ENCODE measurements around the gene SGCE. TPM values are rescaled to one million over a fixed set of nuclear protein-coding genes. Genes with fewer than 3 reads are reported as not detected.

Gene SGCE
- total RNA-seq, 1 experiment from 2014 or later = 17.4 TPM

DNA sequence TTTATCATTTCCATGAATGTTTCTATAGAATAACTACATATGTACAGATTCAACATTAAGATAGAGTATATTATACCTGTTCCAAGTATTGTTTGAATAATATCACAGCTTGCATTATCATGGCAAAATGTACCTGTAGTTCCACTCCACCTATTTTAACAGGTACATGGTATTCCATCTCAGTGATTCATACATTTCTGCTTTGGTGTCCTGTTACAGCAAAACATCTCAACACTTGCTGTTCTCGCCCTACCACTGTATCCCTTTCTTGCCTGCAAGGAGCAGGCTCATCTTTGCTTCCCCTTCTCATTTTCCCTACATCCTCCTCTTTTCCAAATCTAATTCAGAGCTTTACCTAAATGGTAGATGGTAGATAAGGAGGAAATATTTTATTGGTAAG is 27.1 kb upstream of the SGCE start:
- ATAC-seq (no peak), DNase-seq (ENCODE audit: low read depth, low spot score) (no peak)
- Histone ChIP-seq H3K36me3 (ENCODE audit: control insufficient read depth in 1 of 2, insufficient read depth in 2 of 2, low read length in 2 of 2) (no peaks in the 10 kb centered on the region), H4K20me1 (ENCODE audit: insufficient read depth) (no peaks in the 10 kb centered on the region), H3K4me2 (ENCODE audit: low read length) (no peak overlapping the region), H3K9me2 (ENCODE audit: insufficient read depth) (no peaks in the 10 kb centered on the region), H3K9ac (ENCODE audit: low read length) (no peak overlapping the region), H3K4me1 (ENCODE audit: control insufficient read depth in 1 of 2, insufficient read depth in 2 of 2, low read length in 2 of 2) (peaks cover 3 to 4% of the 10 kb centered on the region in 2 experiments; a peak in 2 of 4 replicates), H3K4me3 (replicated peaks in 1 of 2; ENCODE audit: low read depth in 1 of 2, low read length in 2 of 2) (no peak overlapping the region), H3K27me3 (ENCODE audit: insufficient read depth, low read length) (no peaks in the 10 kb centered on the region), H3K9me3 (ENCODE audit: control insufficient read depth in 1 of 2, insufficient read depth in 1 of 2, low read depth in 1 of 2, low read length in 2 of 2) (no peaks in the 10 kb centered on the region), H3K27ac (ENCODE audit: low read depth, low read length) (no peak overlapping the region), H2AFZ (ENCODE audit: low read depth, low read length, poor library complexity, severe bottlenecking) (no peak overlapping the region), H3K79me2 (ENCODE audit: insufficient read depth, low read length) (no peaks in the 10 kb centered on the region)
- ChIA-PET POLR2A (no interaction called here), CTCF (no interaction called here), RAD21 (ENCODE audit: low non-redundant PET in 1 of 2, low total read pairs in 2 of 2, uncharacterized antibody in 2 of 2, unreplicated experiment in 2 of 2) (no interaction called here)
- no TSS peak for BruUV-seq (replicated peaks)
- no peak for TF ChIP-seq ZFX (IDR thresholded peaks at IDR 0.05)
- TF ChIP-seq YY1 (IDR thresholded peaks at IDR 0.05; ENCODE audit: extremely low read depth, insufficient replicate concordance, low read depth, low read length) = no peak
- TF ChIP-seq FOSL1 (IDR thresholded peaks at IDR 0.05; ENCODE audit: low read depth) = peak; percentile 14; the same call in 1 of the 2 replicates
- no peak for TF ChIP-seq REST (IDR thresholded peaks at IDR 0.05; ENCODE audit: low read depth)
- TF ChIP-seq CBX3 (IDR thresholded peaks at IDR 0.05; ENCODE audit: low read depth) = peak; percentile 23; the same call in 1 of the 2 replicates
- TF ChIP-seq CTCF (IDR thresholded peaks at IDR 0.05 in 2 of 3, conservative IDR thresholded peaks at IDR 0.05 in 1 of 3; ENCODE audit: borderline replicate concordance in 1 of 3, insufficient read depth in 1 of 3, low read depth in 2 of 3, low read length in 2 of 3) = no peak
- TF ChIP-seq RAD21 (IDR thresholded peaks at IDR 0.05; ENCODE audit: low read depth) = no peak
- TF ChIP-seq SIN3A (IDR thresholded peaks at IDR 0.05; ENCODE audit: low read depth) = no peak
- no peak for TF ChIP-seq SRF (IDR thresholded peaks at IDR 0.05; ENCODE audit: low read depth)
- TF ChIP-seq MAX (IDR thresholded peaks at IDR 0.05) = no peak
- TF ChIP-seq, protein P1, sequence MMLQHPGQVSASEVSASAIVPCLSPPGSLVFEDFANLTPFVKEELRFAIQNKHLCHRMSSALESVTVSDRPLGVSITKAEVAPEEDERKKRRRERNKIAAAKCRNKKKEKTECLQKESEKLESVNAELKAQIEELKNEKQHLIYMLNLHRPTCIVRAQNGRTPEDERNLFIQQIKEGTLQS (IDR thresholded peaks at IDR 0.05) = no peak
- no peak for TF ChIP-seq SP1 (IDR thresholded peaks at IDR 0.05; ENCODE audit: low read depth)
- no peak for TF ChIP-seq EZH2 (IDR thresholded peaks at IDR 0.05)
- intact Hi-C loops (cut with micrococcal nuclease) = no loop called here

Measured in HCT116 (cell line).